GM21360 (cell line): ENCODE results near the gene TMEM255A.

Experiments
- ATAC-seq: cut with Tn5 transposase; IDR thresholded peaks from one replicate; pipeline ENCODE4 v1.9.1; 2021; ENCODE audit warnings: mild to moderate bottlenecking, moderate library complexity; ENCODE audit not compliant: unreplicated experiment

TMEM255A gene

DNA sequence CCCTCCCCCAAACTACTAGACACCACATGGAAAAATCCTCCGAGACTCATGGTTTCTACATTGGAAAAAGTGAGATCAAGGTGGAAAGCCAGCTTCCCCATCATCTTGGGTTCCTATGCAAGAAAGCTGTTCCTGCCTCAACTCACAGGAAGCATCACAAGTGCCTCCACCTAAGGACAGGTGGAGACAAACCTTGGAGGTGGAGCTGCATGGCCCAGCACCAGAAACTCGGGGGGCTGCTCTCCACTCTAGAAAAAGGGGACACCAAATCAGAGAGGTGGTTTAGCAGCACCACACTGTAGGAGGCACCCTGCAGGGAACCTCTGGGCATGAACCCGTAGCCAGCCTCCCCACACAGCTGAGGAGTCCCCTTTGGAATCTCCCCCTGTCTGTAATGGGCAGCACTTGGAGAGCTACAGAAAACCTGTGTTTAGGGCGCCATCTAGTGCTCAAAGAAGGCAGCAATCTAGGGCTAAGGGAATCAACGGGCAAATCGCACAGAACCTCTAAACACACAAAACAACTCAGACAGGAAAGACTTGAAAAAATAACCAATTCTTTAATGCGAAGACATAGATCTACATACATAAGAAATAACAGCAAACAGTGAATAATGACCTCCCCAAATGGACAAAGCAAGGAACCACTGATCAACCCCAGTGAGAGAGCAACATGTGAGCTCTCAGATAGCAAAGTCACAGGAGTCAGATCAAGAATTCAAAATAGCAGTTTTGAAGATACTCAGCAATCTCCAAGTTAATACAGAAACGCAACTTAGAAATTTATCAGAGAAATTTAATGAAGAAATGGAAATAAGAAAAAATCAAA is 97.6 kb downstream of the TMEM255A start:
- peak; percentile 66 for ATAC-seq
